WERI-Rb-1 (cell line): ENCODE measurements around the gene TFF3.

Source experiments
- DNase-seq: peaks from one replicate; pipeline ENCODE4 v3.0.0-alpha.2; 2020
- H3K27ac ChIP-seq: fragments of 250-450 bp; sonication (Bioruptor Pico); 2 replicates; pipeline ENCODE4 v1.5.1; 2020; ENCODE audit warnings: mild to moderate bottlenecking, moderate library complexity
- H3K27me3 ChIP-seq: fragments of 250-450 bp; sonication (Bioruptor Pico); 2 replicates; pipeline ENCODE4 v1.5.1; 2021; ENCODE audit warnings: mild to moderate bottlenecking, low read depth, moderate library complexity; ENCODE audit not compliant: insufficient read depth, severe bottlenecking
- H3K36me3 ChIP-seq: fragments of 250-450 bp; sonication (Bioruptor Pico); 2 replicates; pipeline ENCODE4 v1.5.1; 2020; ENCODE audit warnings: mild to moderate bottlenecking, moderate library complexity
- H3K4me3 ChIP-seq: 2 replicates; pipeline ENCODE4 v1.5.1; 2011; ENCODE audit warnings: low read depth, mild to moderate bottlenecking, control low read depth, low read length
- H3K9me3 ChIP-seq: fragments of 250-450 bp; sonication (Bioruptor Pico); 2 replicates; pipeline ENCODE4 v1.5.1; 2021; ENCODE audit warnings: mild to moderate bottlenecking, moderate library complexity; ENCODE audit not compliant: severe bottlenecking
- TF ChIP-seq, protein P1 (sequence below): IDR thresholded peaks from 2 replicates; pipeline ENCODE4 v1.5.1; 2011; ENCODE audit warnings: low read depth, mild to moderate bottlenecking, control low read depth, inconsistent platforms, low read length

The TFF3 gene

GRCh38 chr21:42303443-42303842 is 11.8 kb downstream of the TFF3 start:
- Histone ChIP-seq H3K36me3 (peaks cover 2% of the 10 kb centered on the region; the same call in 1 of the 2 replicates), H3K27ac (no peak overlapping the region), H3K27me3 (no peaks in the 10 kb centered on the region), H3K9me3 (no peaks in the 10 kb centered on the region), H3K4me3 (no peak overlapping the region)
- no peak for DNase-seq
- TF ChIP-seq, protein P1, sequence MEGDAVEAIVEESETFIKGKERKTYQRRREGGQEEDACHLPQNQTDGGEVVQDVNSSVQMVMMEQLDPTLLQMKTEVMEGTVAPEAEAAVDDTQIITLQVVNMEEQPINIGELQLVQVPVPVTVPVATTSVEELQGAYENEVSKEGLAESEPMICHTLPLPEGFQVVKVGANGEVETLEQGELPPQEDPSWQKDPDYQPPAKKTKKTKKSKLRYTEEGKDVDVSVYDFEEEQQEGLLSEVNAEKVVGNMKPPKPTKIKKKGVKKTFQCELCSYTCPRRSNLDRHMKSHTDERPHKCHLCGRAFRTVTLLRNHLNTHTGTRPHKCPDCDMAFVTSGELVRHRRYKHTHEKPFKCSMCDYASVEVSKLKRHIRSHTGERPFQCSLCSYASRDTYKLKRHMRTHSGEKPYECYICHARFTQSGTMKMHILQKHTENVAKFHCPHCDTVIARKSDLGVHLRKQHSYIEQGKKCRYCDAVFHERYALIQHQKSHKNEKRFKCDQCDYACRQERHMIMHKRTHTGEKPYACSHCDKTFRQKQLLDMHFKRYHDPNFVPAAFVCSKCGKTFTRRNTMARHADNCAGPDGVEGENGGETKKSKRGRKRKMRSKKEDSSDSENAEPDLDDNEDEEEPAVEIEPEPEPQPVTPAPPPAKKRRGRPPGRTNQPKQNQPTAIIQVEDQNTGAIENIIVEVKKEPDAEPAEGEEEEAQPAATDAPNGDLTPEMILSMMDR: no peak

GRCh38 chr21:42302794-42303193 is 12.4 kb downstream of the TFF3 start:
- no peak overlapping the region for H3K27ac ChIP-seq
- H3K4me3 ChIP-seq: no peak overlapping the region
- TF ChIP-seq, protein P1: no peak
- H3K36me3 ChIP-seq: peaks cover 2% of the 10 kb centered on the region; the same call in 1 of the 2 replicates
- H3K27me3 ChIP-seq: no peaks in the 10 kb centered on the region
- DNase-seq: no peak
- no peaks in the 10 kb centered on the region for H3K9me3 ChIP-seq

- no peaks in the 10 kb centered on the region for H3K9me3 ChIP-seq
- TF ChIP-seq, protein P1: no peak
- no peaks in the 10 kb centered on the region for H3K27me3 ChIP-seq
- no peak overlapping the region for H3K27ac ChIP-seq
- peaks cover 2% of the 10 kb centered on the region for H3K36me3 ChIP-seq
- H3K4me3 ChIP-seq: no peak overlapping the region
- no peak for DNase-seq
These were observed 13.0 kb downstream of the TFF3 start for GRCh38 chr21:42302076-42302650.

- H3K4me3 ChIP-seq: no peak overlapping the region
- no peaks in the 10 kb centered on the region for H3K27me3 ChIP-seq
- no peak overlapping the region for H3K27ac ChIP-seq
- H3K9me3 ChIP-seq: no peaks in the 10 kb centered on the region
- H3K36me3 ChIP-seq: peaks cover 2% of the 10 kb centered on the region
- TF ChIP-seq, protein P1: no peak
- no peak for DNase-seq
These were observed 13.7 kb downstream of the TFF3 start for GRCh38 chr21:42301371-42302075.

DNA sequence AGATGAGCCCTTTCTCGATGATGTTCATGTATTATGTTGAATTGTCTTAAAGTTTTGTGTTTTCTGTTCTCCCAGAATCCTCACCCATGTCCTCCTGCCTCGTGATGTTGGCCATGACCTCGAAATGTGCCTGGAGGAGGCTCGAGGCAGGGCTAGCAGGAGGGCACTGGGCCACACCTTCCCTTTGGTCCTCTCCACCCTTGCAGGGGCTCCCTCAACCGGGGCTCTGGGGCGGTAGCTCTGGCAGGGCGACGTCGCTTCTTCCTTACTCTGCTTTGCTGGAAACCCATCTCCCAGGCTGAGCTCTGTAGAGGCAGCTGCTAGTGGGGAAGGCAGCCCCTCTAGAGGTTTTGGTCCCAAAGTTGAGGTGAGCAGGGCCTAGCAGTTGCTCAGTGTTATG is 14.3 kb downstream of the TFF3 start:
- TF ChIP-seq, protein P1: no peak
- Histone ChIP-seq H3K36me3 (peaks cover 2% of the 10 kb centered on the region), H3K27ac (no peak overlapping the region), H3K4me3 (no peak overlapping the region), H3K9me3 (no peaks in the 10 kb centered on the region), H3K27me3 (no peaks in the 10 kb centered on the region)
- DNase-seq: no peak
